HG03460 (cell line): ENCODE results near the gene LMF2.

ENCODE experiments used
- ATAC-seq: cut with Tn5 transposase; IDR thresholded peaks from one replicate; pipeline ENCODE4 v1.9.1; 2021; ENCODE audit not compliant: unreplicated experiment

Gene LMF2

DNA sequence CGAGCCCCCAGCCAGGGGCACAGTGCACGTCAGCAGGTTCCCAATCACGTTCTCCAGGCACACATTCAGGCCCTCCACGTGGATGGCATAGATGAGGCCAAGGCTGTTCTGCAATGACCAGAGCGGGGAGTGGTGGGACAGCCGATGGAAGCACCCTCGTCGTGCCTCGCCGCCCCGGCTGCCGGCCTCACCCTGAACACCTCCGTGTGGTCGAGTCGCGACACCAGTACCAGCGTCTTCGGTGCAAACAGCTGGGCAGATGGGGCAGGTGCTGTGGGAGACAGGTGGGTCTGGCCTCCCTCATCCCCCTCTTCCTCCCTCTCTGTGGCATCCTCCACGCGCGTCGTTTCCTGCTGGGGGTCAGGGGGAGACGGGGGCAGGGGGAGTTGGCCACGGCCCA is 40.2 kb downstream of the LMF2 start:
- no peak for ATAC-seq

GRCh38 chr22:50465066-50465930 is 42.2 kb downstream of the LMF2 start:
- no peak for ATAC-seq

DNA sequence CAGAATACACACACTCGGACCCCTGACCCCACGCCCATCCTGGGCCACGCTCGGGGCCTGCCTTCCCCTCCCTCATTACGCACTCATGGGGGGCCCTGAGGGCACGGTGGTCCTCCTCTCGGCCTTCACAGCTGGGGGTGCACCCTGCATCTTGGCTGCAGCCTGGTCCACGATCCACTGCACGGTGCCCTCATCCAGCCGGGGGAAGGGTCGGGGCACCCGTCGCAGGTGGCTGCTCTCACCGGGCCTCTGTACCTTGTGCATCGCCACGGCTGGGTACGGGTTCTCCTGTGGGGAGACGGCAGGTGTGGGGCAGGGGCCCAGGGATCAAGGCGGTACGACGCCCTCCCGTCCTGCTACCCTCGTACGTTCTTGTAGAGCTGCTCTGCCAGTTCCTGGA is 43.1 kb downstream of the LMF2 start:
- no peak for ATAC-seq

GRCh38 chr22:50463188-50463900 is 44.2 kb downstream of the LMF2 start:
- no peak for ATAC-seq

GRCh38 chr22:50461979-50462540 is 45.4 kb downstream of the LMF2 start:
- no peak for ATAC-seq

- no peak for ATAC-seq
Measured at GRCh38 chr22:50461536-50461935, 46.0 kb downstream of the LMF2 start.

GRCh38 chr22:50460938-50461337 is 46.6 kb downstream of the LMF2 start:
- no peak for ATAC-seq

DNA sequence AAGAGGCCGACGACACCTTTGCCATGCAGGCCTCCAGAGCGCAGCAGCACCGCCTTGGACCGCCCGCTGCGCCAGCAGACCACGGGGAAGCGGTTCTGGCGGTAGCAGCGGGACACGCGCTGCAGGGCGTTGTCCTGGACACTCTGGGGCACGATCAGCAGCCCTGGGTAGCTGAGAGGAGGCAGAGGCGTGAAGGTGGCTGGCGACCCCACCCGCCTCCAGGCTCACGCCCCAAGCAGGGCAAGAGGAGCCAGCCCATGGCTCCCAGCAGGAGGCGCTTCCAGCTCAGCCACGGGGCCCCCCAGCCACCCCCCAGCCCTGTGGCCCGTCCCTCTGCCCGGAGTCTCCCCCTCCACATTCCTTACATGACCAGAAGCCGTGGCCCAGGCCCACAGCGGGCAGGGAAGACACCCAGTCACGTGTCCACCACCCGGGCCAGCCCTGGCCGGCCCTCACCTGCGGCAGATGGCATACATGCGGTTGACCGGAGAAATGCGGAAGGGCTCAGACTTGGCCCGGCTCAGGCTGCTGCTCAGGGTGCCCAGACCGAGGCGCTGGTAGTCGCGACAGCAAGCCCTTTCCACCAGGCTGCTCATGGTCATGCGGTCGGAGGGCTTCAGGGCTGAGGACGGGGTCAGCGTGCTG is 47.9 kb downstream of the LMF2 start:
- ATAC-seq = no peak

DNA sequence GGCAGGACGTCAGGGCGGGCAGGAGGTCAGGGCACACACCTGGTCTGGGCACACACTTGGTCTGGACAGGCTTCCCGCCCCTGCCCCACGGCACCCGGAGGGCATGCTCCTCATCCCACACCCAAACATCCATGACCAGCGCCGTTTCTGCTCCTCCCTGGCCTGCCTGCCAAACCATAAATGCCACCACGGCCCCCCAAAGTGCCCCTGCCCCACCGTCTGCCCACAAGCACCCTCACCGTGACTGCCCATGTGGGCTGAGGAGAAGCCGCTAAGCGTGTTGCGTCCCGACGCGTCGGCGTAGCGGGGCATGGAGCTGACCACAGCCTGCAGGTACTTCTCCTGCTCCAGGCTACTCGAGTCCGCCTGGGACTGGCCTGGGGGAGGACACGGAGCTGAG is 48.5 kb downstream of the LMF2 start:
- ATAC-seq = no peak

DNA sequence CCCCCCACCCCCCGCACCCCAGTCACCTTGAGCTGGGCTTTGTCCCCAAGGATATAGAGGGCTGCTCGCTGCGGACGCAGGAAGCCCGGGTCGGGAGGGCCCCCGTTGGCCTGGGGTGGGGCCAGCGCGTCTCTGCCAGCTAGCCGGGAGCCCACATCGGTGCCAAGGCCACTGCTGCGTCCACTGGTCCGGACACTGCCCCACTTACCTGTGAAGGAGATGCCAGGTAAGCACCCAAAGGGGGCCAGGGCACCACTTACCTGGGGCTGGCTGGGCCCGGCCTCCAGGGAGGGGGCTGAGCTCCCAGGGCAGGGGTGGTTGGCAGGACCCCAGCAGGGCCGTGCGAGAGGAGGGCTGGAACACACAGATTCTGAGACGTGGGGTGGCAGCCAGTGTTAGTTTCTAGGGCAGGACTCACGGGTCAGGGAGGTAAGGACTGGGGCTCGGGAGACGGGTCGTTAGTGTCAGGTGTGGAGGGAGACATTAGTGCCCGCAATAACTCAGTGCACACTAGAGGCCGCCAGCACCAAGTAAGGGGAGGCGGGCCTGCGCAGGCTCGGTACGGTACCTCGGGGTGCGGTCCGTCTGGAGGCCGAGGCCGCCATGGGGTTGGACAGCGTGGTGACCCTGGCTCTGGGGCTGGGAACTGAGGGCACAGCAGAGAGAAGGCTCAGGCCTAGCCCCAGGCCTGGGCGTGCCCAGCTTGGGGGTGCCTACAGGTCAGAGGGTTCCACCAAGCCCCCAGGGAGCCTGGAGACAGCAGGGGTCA is 50.9 kb downstream of the LMF2 start:
- no peak for ATAC-seq

GRCh38 chr22:50456026-50456425 is 51.5 kb downstream of the LMF2 start:
- no peak for ATAC-seq

DNA sequence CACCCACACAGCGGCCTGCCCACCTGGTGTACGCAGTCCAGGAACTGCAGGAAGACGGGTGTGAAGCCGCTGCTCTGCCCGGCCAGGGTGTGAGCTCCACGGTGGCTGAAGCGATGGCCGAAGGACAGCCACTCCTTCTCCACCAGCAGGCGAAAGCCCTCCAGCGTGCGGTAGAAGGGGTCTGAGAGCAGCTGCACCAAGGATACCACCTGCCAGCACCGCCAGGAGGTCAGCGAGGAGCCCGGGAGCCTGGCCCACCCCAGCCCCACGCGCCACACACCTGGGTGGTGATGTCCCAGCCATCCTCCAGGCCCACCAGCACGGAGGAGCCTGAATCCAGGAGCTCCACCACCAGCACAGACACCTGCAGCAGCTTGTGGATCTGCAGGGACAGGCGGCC is 52.3 kb downstream of the LMF2 start:
- no peak for ATAC-seq

- no peak for ATAC-seq
Measured at GRCh38 chr22:50454556-50455075, 52.9 kb downstream of the LMF2 start.
